Measurements from ENCODE around the gene WDR62. TPM values are rescaled to one million over a fixed set of nuclear protein-coding genes. Genes with fewer than 3 reads are reported as not detected.

WDR62 gene
- total and polyA plus RNA-seq, 2 of the 8 experiments (the other 6 are each of a cell fraction or from before 2014, with no cell fraction given), result 28.2 to 39.5 TPM

DNA sequence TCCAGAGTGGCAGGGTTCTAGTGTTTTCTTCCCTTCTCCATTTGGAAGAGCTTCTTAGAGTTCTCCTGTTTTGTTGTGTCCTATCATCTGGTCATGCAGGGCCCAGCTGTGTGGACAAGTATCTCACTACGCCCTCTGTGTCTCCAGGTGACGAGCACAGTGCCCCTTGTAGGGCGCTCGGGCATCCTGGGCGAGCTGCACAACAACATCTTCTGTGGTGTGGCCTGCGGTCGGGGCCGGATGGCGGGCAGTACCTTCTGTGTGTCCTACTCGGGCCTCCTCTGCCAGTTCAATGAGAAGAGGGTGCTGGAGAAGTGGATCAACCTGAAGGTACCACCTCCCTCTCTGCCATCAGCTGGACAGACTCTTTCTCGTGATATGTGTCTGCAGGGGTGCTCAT is 13.0 kb downstream of the WDR62 start:
- no peaks in the 10 kb centered on the region for H3K4me1 ChIP-seq (replicated peaks in 1 of 4; ENCODE audit: control insufficient read depth in 3 of 4, insufficient read depth in 4 of 4, low read length in 3 of 4)
- peaks cover 4 to 17% of the 10 kb centered on the region in 2 experiments for H4K20me1 ChIP-seq (replicated peaks in 1 of 2; ENCODE audit: control insufficient read depth in 1 of 2, insufficient read depth in 2 of 2, low read length in 2 of 2)
- no peaks in the 10 kb centered on the region for H3K27me3 ChIP-seq (replicated peaks in 1 of 4; ENCODE audit: control insufficient read depth in 3 of 4, extremely low read depth in 1 of 4, insufficient read depth in 3 of 4, low read length in 3 of 4)
- H3K18ac ChIP-seq (ENCODE audit: extremely low read depth, low read length), result no peak overlapping the region
- peaks cover 18 to 70% (median 46%) of the 10 kb centered on the region in 4 experiments for H3K36me3 ChIP-seq (ENCODE audit: control insufficient read depth in 2 of 4, insufficient read depth in 4 of 4, low read length in 3 of 4)
- no peak overlapping the region for H2BK120ac ChIP-seq (replicated peaks; ENCODE audit: low read depth, low read length)
- no peaks in the 10 kb centered on the region for H3K9me3 ChIP-seq (ENCODE audit: insufficient read depth in 2 of 2, low read depth in 1 of 2, low read length in 1 of 2)
- 89% methylated on average over 11 of the region's 11 CpGs; no CpG with 5 or more reads in 1 of the 2 experiments for WGBS, 2 experiments (ENCODE audit: extremely low coverage in 1 of 2, insufficient coverage in 1 of 2, insufficient read length in 1 of 2, insufficient replicate concordance in 2 of 2, low coverage in 1 of 2, low lambda C conversion rate in 2 of 2, missing lambda C conversion rate in 1 of 2)
- ChIA-PET CTCF (ENCODE audit: partially characterized antibody) (interaction anchor here (1.3 to 1.6 kb wide), 2 partner anchors 11 to 33 kb away, joined by 3 read pairs; no protein-coding TSS in a partner anchor), POLR2A (ENCODE audit: partially characterized antibody) (interaction anchor here (0.6 to 1.3 kb wide), 3 partner anchors 14 to 531 kb away, joined by 3 read pairs; partner anchors contain the start of gene THAP8)
- no peaks in the 10 kb centered on the region for H3K23me2 ChIP-seq (ENCODE audit: low read depth, low read length)
- no peak overlapping the region for H2AFZ ChIP-seq (ENCODE audit: low read length)
- H3K4me2 ChIP-seq (ENCODE audit: insufficient read depth in 1 of 2, low read depth in 2 of 2, low read length in 2 of 2), result no peak overlapping the region
- TF ChIP-seq ZNF274 (IDR thresholded peaks at IDR 0.05; ENCODE audit: borderline replicate concordance, extremely low read depth, low read length) (no peak), POU5F1 (IDR thresholded peaks at IDR 0.05; ENCODE audit: low read depth, low read length) (no peak), SUZ12 (IDR thresholded peaks at IDR 0.05; ENCODE audit: low read length) (no peak), EZH2 (IDR thresholded peaks at IDR 0.05; ENCODE audit: low read depth, low read length, severe bottlenecking) (no peak), YY1 (IDR thresholded peaks at IDR 0.05; ENCODE audit: low read depth, low read length) (no peak), TAF1 (IDR thresholded peaks at IDR 0.05; ENCODE audit: low read depth, low read length) (no peak), POLR2A (IDR thresholded peaks at IDR 0.05; ENCODE audit: control extremely low read depth in 1 of 2, low read depth in 2 of 2, low read length in 2 of 2) (no peak), RNF2 (IDR thresholded peaks at IDR 0.05; ENCODE audit: borderline replicate concordance, low read depth, low read length, missing control alignments, poor library complexity, severe bottlenecking) (no peak)
- TF ChIP-seq, protein P1, sequence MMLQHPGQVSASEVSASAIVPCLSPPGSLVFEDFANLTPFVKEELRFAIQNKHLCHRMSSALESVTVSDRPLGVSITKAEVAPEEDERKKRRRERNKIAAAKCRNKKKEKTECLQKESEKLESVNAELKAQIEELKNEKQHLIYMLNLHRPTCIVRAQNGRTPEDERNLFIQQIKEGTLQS (IDR thresholded peaks at IDR 0.05; ENCODE audit: insufficient read depth, low read depth, low read length), result no peak
- TF ChIP-seq, protein P2, sequence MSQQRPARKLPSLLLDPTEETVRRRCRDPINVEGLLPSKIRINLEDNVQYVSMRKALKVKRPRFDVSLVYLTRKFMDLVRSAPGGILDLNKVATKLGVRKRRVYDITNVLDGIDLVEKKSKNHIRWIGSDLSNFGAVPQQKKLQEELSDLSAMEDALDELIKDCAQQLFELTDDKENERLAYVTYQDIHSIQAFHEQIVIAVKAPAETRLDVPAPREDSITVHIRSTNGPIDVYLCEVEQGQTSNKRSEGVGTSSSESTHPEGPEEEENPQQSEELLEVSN (IDR thresholded peaks at IDR 0.05), result no peak
- H3K56ac ChIP-seq (replicated peaks; ENCODE audit: insufficient read length, low read depth, low read length), result no peak overlapping the region
- H3K23ac ChIP-seq (ENCODE audit: insufficient read length), result no peak overlapping the region
- no peaks in the 10 kb centered on the region for H3K79me2 ChIP-seq (ENCODE audit: control insufficient read depth in 1 of 2, insufficient read depth in 2 of 2, low read length in 2 of 2)
- no peak overlapping the region for H2BK15ac ChIP-seq (ENCODE audit: low read length)
- H2BK12ac ChIP-seq (ENCODE audit: low read depth, low read length), result no peak overlapping the region
- H3K4me3 ChIP-seq (ENCODE audit: extremely low read depth in 1 of 4, insufficient read depth in 2 of 4, low read depth in 3 of 4, low read length in 4 of 4), result no peak overlapping the region
- no peak overlapping the region for H4K91ac ChIP-seq (replicated peaks; ENCODE audit: insufficient read length, low read length)
- FAIRE-seq, result no peak
- H2BK5ac ChIP-seq (ENCODE audit: low read depth, low read length), result no peak overlapping the region
- H3K9ac ChIP-seq (replicated peaks in 1 of 4; ENCODE audit: extremely low read depth in 1 of 4, low read depth in 3 of 4, low read length in 3 of 4), result no peak overlapping the region
- no peak overlapping the region for H3K14ac ChIP-seq (ENCODE audit: insufficient read length)
- no peak overlapping the region for H4K5ac ChIP-seq (ENCODE audit: insufficient read length, low read depth, low read length)
- H3K79me1 ChIP-seq (ENCODE audit: low read depth, low read length), result no peaks in the 10 kb centered on the region; the same call in 1 of the 2 replicates
- no peak for DNase-seq (ENCODE audit: low read depth in 1 of 2, low spot score in 2 of 2)
- H2AK5ac ChIP-seq (ENCODE audit: low read depth, low read length), result no peak overlapping the region
- H2BK20ac ChIP-seq (ENCODE audit: low read length), result no peak overlapping the region
- no peak overlapping the region for H3K4ac ChIP-seq (replicated peaks; ENCODE audit: insufficient read length, low read depth, low read length)
- no peak overlapping the region for H4K8ac ChIP-seq (ENCODE audit: extremely low read depth, insufficient read depth, low read length)
- H3K27ac ChIP-seq (ENCODE audit: low read depth, low read length), result no peak overlapping the region
